SHP77 (cell line): ENCODE data around the gene KIF12.
"Not testable (repeated sequence)": the region's sequence is repeated elsewhere in the genome, so short reads cannot be mapped to it uniquely, and the experiment has no call there.

Experiments
- DNase-seq, 2 experiments: peaks; one replicate each; lab custom pipeline; 2025; lab: John Stamatoyannopoulos, UW

The KIF12 gene

GRCh38 chr9:114084282-114085073, 14.6 kb downstream of the KIF12 start:
- no peak for DNase-seq

GRCh38 chr9:114083666-114084065, 15.4 kb downstream of the KIF12 start:
- no peak for DNase-seq

GRCh38 chr9:114082763-114083412, 16.2 kb downstream of the KIF12 start:
- not testable (repeated sequence) for DNase-seq

- DNase-seq, result peak; percentile 78 to 86
These were observed 16.9 kb downstream of the KIF12 start for GRCh38 chr9:114082017-114082762.

GRCh38 chr9:114081441-114082016, 17.6 kb downstream of the KIF12 start:
- no peak for DNase-seq

GRCh38 chr9:114080773-114081440, 18.2 kb downstream of the KIF12 start:
- DNase-seq, result no peak

- no peak for DNase-seq
These were observed 18.8 kb downstream of the KIF12 start for GRCh38 chr9:114080195-114080772.

- DNase-seq, result no peak
These were observed 20.3 kb downstream of the KIF12 start for GRCh38 chr9:114078781-114079156.

GRCh38 chr9:114078021-114078780, 20.9 kb downstream of the KIF12 start, which contains the start of gene AMBP:
Gene AMBP (minus strand): TSS chr9:114078300. CDS start chr9:114078209, 91 bp downstream.
- peak in 1 of 2 experiments; percentile 26 for DNase-seq

GRCh38 chr9:114077162-114077837, 21.8 kb downstream of the KIF12 start:
- no peak for DNase-seq

- DNase-seq, result no peak
These were observed 22.6 kb downstream of the KIF12 start for GRCh38 chr9:114076237-114077161.

- no peak for DNase-seq
These were observed 23.5 kb downstream of the KIF12 start for GRCh38 chr9:114075602-114076001.

GRCh38 chr9:114072184-114073140, 26.6 kb downstream of the KIF12 start:
- DNase-seq, result peak; percentile 29 to 40

- no peak for DNase-seq
These were observed 27.8 kb downstream of the KIF12 start for GRCh38 chr9:114071197-114071795.

- DNase-seq, result no peak
These were observed 28.6 kb downstream of the KIF12 start for GRCh38 chr9:114070188-114071103.
